Endodermal cell (in vitro differentiated cells): ENCODE results near the gene CARNS1. TPM values are rescaled to one million over a fixed set of nuclear protein-coding genes. Genes with fewer than 3 reads are reported as not detected.

Source experiments
- DNase-seq: peaks from one replicate; pipeline ENCODE4 v3.0.0-alpha.2; 2017
- H3K27ac ChIP-seq: 2 replicates; pipeline ENCODE4 v1.5.1; 2013; ENCODE audit warnings: mild to moderate bottlenecking, low read depth, low read length, moderate library complexity
- H3K27me3 ChIP-seq: 2 replicates; pipeline ENCODE4 v1.6.1; 2013; ENCODE audit warnings: mild to moderate bottlenecking, low read length, moderate library complexity; ENCODE audit not compliant: insufficient read depth, control insufficient read depth, poor library complexity, severe bottlenecking
- H3K36me3 ChIP-seq: 2 replicates; pipeline ENCODE4 v1.7.0; 2013; ENCODE audit warnings: mild to moderate bottlenecking, low read length, moderate library complexity; ENCODE audit not compliant: control insufficient read depth, insufficient read depth
- H3K4me1 ChIP-seq: one replicate; pipeline ENCODE4 v1.7.0; 2013; ENCODE audit warnings: low read length; ENCODE audit not compliant: control insufficient read depth, insufficient read depth
- H3K4me3 ChIP-seq: 2 replicates; pipeline ENCODE4 v1.5.1; 2013; ENCODE audit warnings: mild to moderate bottlenecking, low read length, moderate library complexity
- H3K9ac ChIP-seq: 2 replicates; pipeline ENCODE4 v1.6.1; 2013; ENCODE audit warnings: mild to moderate bottlenecking, low read length, moderate library complexity; ENCODE audit not compliant: poor library complexity, severe bottlenecking; ENCODE audit errors: extremely low read depth
- H3K9me3 ChIP-seq: 2 replicates; pipeline ENCODE4 v1.6.1; 2013; ENCODE audit warnings: mild to moderate bottlenecking, low read length, moderate library complexity; ENCODE audit not compliant: control insufficient read depth
- H3K27ac Mint-ChIP-seq: 2 replicates; pipeline ENCODE4 v1.8.0; 2020; ENCODE audit warnings: mixed read lengths
- H3K27me3 Mint-ChIP-seq: 2 replicates; pipeline ENCODE4 v1.8.0; 2021; ENCODE audit warnings: mild to moderate bottlenecking, mixed read lengths; ENCODE audit not compliant: insufficient read depth
- H3K36me3 Mint-ChIP-seq: 2 replicates; pipeline ENCODE4 v1.8.0; 2020; ENCODE audit warnings: low read depth, mixed read lengths
- H3K4me1 Mint-ChIP-seq: 2 replicates; pipeline ENCODE4 v1.8.0; 2020; ENCODE audit warnings: mixed read lengths
- H3K4me3 Mint-ChIP-seq: 2 replicates; pipeline ENCODE4 v1.8.0; 2020; ENCODE audit warnings: mild to moderate bottlenecking, moderate library complexity, mixed read lengths
- H3K9me3 Mint-ChIP-seq: 2 replicates; pipeline ENCODE4 v1.8.0; 2020; ENCODE audit warnings: mild to moderate bottlenecking, mixed read lengths
- CTCF ChIP-seq: fragments of 200-600 bp; sonication (generic); conservative IDR thresholded peaks from 2 replicates; pipeline ENCODE4 v1.5.0; 2021; ENCODE audit warnings: antibody characterized with exemption, mild to moderate bottlenecking
- WGBS, 2 experiments: methylation state at CpG; one replicate each; pipeline versions ENCODE4 v1.1.5 to v1.1.7; 2013; ENCODE audit warnings: missing lambda C conversion rate in 2 of 2, mixed read lengths in 1 of 2; ENCODE audit not compliant: insufficient coverage in 1 of 2, insufficient read length in 1 of 2; 5-methylcytosine and 5-hydroxymethylcytosine counted together
- total RNA-seq, 2 donors: library from RNA; stranded (reverse); fragmentation: NEBNext Ultra II Directional in 1 of 2; extraction: Animal tissue kit (Norgen Biotek cat#: 25700) in 1 of 2; gene quantifications; 2 replicates in 1 of 2; 3 replicates in 1 of 2; pipeline ENCODE4 v1.2.1, GENCODE V29; 2021

The CARNS1 gene
- total RNA-seq, 2 donors from 2014 or later: 1.6 to 2.2 TPM

- Mint-ChIP-seq H3K9me3 (no peaks in the 10 kb centered on the region), H3K4me1 (peaks cover 38% of the 10 kb centered on the region), H3K27me3 (peaks cover 46% of the 10 kb centered on the region), H3K36me3 (no peaks in the 10 kb centered on the region), H3K27ac (no peak overlapping the region), H3K4me3 (no peak overlapping the region)
- peak; percentile 55 for DNase-seq
- H3K9me3 ChIP-seq: no peaks in the 10 kb centered on the region
- H3K9ac ChIP-seq: no peak overlapping the region
- no peak overlapping the region for H3K4me3 ChIP-seq
- no peaks in the 10 kb centered on the region for H3K36me3 ChIP-seq
- peaks cover 16% of the 10 kb centered on the region for H3K4me1 ChIP-seq
- H3K27ac ChIP-seq: no peak overlapping the region
- no peaks in the 10 kb centered on the region for H3K27me3 ChIP-seq
- no peak for TF ChIP-seq CTCF
- 69 to 73% methylated on average over 6 to 14 of the region's 14 CpGs for WGBS, 2 experiments
Measured at GRCh38 chr11:67370351-67371076, 45.0 kb upstream of the CARNS1 start.

- peaks cover 49% of the 10 kb centered on the region for H3K27me3 Mint-ChIP-seq
- no peak overlapping the region for H3K9ac ChIP-seq
- no peaks in the 10 kb centered on the region for H3K9me3 Mint-ChIP-seq
- no peaks in the 10 kb centered on the region for H3K9me3 ChIP-seq
- no peaks in the 10 kb centered on the region for H3K36me3 Mint-ChIP-seq
- WGBS, 2 experiments: 63 to 89% methylated on average over 3 to 8 of the region's 8 CpGs
- peak; percentile 85 for DNase-seq
- H3K27me3 ChIP-seq: no peaks in the 10 kb centered on the region
- H3K36me3 ChIP-seq: no peaks in the 10 kb centered on the region
- H3K4me1 ChIP-seq: peaks cover 24% of the 10 kb centered on the region
- H3K4me3 Mint-ChIP-seq: peak overlapping the region; percentile 76
- H3K27ac Mint-ChIP-seq: peak overlapping the region; percentile 58
- H3K4me1 Mint-ChIP-seq: peaks cover 38% of the 10 kb centered on the region
- H3K4me3 ChIP-seq: peak overlapping the region; percentile 77
- no peak overlapping the region for H3K27ac ChIP-seq
- TF ChIP-seq CTCF: peak; percentile 75
Measured at GRCh38 chr11:67371189-67371910, 44.1 kb upstream of the CARNS1 start.

GRCh38 chr11:67371911-67372320 is 43.6 kb upstream of the CARNS1 start:
- H3K27ac Mint-ChIP-seq: peak overlapping the region; percentile 58
- peak; percentile 76 for DNase-seq

More at GRCh38 chr11:67371911-67372320, 43.6 kb upstream of the CARNS1 start:
- Mint-ChIP-seq H3K4me3 (peak overlapping the region; percentile 76), H3K9me3 (no peaks in the 10 kb centered on the region), H3K4me1 (peaks cover 42% of the 10 kb centered on the region), H3K27me3 (peaks cover 55% of the 10 kb centered on the region), H3K36me3 (no peaks in the 10 kb centered on the region)
- Histone ChIP-seq H3K9me3 (no peaks in the 10 kb centered on the region), H3K27me3 (no peaks in the 10 kb centered on the region), H3K9ac (peak overlapping the region; percentile 11), H3K4me1 (peaks cover 30% of the 10 kb centered on the region), H3K36me3 (no peaks in the 10 kb centered on the region), H3K4me3 (peak overlapping the region; percentile 77), H3K27ac (no peak overlapping the region)
- TF ChIP-seq CTCF: no peak
- WGBS, 2 experiments: 33% methylated on average over 3 to 13 of the region's 16 CpGs
